Upper lobe of left lung (tissue), 6 donors: Measurements from ENCODE around the gene SLC6A4. TPM values are rescaled to one million over a fixed set of nuclear protein-coding genes. Genes with fewer than 3 reads are reported as not detected.

Experiments used
- ATAC-seq, 2 donors: fragments of 200-7000 bp; cut with Tn5 transposase; one replicate each; pipeline ENCODE4 v1.9.1; 2022; ENCODE audit warnings: mild to moderate bottlenecking in 2 of 2, moderate library complexity in 2 of 2; ENCODE audit not compliant: low FRiP score in 2 of 2
- DNase-seq, 2 donors: peaks; one replicate each; pipeline ENCODE4 v3.0.0-alpha.2; 2019 to 2020
- H3K27ac ChIP-seq, 4 donors: fragments of 200-600 bp; sonication (generic); one replicate each; pipeline ENCODE4 v1.5.1; 2016 to 2019
- H3K27me3 ChIP-seq, 4 donors: fragments of 200-600 bp; sonication (generic); one replicate each; pipeline ENCODE4 v1.5.1; 2017 to 2019
- H3K36me3 ChIP-seq, 4 donors: fragments of 200-600 bp; sonication (generic); one replicate each; pipeline ENCODE4 v1.5.1; 2016 to 2019
- H3K4me1 ChIP-seq, 4 donors: fragments of 200-600 bp; sonication (generic); one replicate each; pipeline ENCODE4 v1.5.1; 2018 to 2019
- H3K4me3 ChIP-seq, 4 donors: fragments of 200-600 bp; sonication (generic); one replicate each; pipeline ENCODE4 v1.5.1; 2017 to 2019; ENCODE audit warnings: mild to moderate bottlenecking in 2 of 4, moderate library complexity in 1 of 4
- H3K9me3 ChIP-seq, 4 donors: fragments of 200-600 bp; sonication (generic); one replicate each; pipeline ENCODE4 v1.5.1; 2018 to 2019
- EP300 ChIP-seq, 4 donors: sonication (generic); formaldehyde crosslinking; IDR thresholded peaks; one replicate each; pipeline ENCODE4 v1.5.1; 2017; ENCODE audit warnings: antibody characterized with exemption in 4 of 4, control low read depth in 2 of 4
- POLR2A ChIP-seq, 4 donors: fragments of 450-650 bp; IDR thresholded peaks; one replicate each; pipeline ENCODE4 v1.5.1; 2016 to 2017; ENCODE audit warnings: antibody characterized with exemption in 4 of 4, mild to moderate bottlenecking in 2 of 4
- POLR2AphosphoS5 ChIP-seq, 2 donors: sonication (generic); formaldehyde crosslinking; IDR thresholded peaks; one replicate each; pipeline ENCODE4 v1.5.1; 2017; ENCODE audit warnings: antibody characterized with exemption in 2 of 2
- WGBS, 2 donors: methylation state at CpG; one replicate each; pipeline ENCODE4 v1.1.5; 2017 to 2018; 5-methylcytosine and 5-hydroxymethylcytosine counted together
- total RNA-seq, 6 donors: library from RNA; depleted of rRNA in 4 of 6; stranded (reverse); fragments of >200 nt in 4 of 6; gene quantifications; one replicate each; pipeline versions ENCODE4 v1.1.0 to v1.2.1, GENCODE V29; 2016 to 2021
- TF ChIP-seq, protein P1 (sequence below), 6 experiments: fragments of 450-650 bp in 4 of 6; fragments of 200-600 bp in 2 of 6; sonication (generic) in 2 of 6; IDR thresholded peaks; one replicate each; pipeline ENCODE4 v1.5.1; 2016 to 2019; ENCODE audit warnings: antibody characterized with exemption in 6 of 6
- donor health status: DM: no; HTN: no; CAD: no; lungs with moderate emphysema.
- donor health status: DM: no; HTN: yes; CAD: no; lungs with severe emphysema.

The SLC6A4 gene
- total RNA-seq, 6 donors from 2014 or later = 14.7 to 289 (median 44.8) TPM

- peaks cover 0 to 6% (median 1%) of the 10 kb centered on the region in 4 donors for H3K4me1 ChIP-seq
- no peak for DNase-seq
- no peak for ATAC-seq
These were observed 14.0 kb upstream of the SLC6A4 start for GRCh38 chr17:30249460-30249859.

DNA sequence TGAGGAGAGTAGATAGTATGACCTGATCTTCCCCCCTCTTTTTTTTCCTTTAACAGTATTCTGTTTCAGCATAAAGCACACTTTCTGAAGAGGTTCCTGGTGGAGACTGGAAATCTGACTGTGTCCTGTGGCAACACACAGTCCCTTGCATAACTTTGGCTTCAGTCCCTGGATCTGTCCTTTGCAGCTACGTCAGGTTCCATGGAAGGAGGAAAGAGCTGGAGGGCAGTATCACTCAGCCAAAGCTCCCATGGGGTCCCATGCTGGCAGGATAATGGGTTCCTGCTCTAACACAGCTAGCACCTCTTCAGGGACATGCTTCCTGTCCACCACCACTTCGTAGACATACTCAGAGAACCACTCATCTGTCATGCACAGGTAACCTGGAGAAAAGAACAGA lies 13.3 kb upstream of the SLC6A4 start:
- Histone ChIP-seq H3K4me3 (no peak overlapping the region), H3K27ac (peak overlapping the region in 1 of 4 donors; percentile 35), H3K9me3 (no peaks in the 10 kb centered on the region), H3K4me1 (peaks cover 0 to 6% (median 1%) of the 10 kb centered on the region in 4 donors), H3K27me3 (no peaks in the 10 kb centered on the region), H3K36me3 (peaks cover 4 to 27% (median 17%) of the 10 kb centered on the region in 4 donors)
- DNase-seq = no peak
- 90 to 93% methylated on average over 2 of the region's 2 CpGs for WGBS, 2 donors
- TF ChIP-seq POLR2A (IDR thresholded peaks at IDR 0.05) (no peak), EP300 (IDR thresholded peaks at IDR 0.05) (no peak), POLR2AphosphoS5 (IDR thresholded peaks at IDR 0.05) (no peak)
- TF ChIP-seq, protein P1, sequence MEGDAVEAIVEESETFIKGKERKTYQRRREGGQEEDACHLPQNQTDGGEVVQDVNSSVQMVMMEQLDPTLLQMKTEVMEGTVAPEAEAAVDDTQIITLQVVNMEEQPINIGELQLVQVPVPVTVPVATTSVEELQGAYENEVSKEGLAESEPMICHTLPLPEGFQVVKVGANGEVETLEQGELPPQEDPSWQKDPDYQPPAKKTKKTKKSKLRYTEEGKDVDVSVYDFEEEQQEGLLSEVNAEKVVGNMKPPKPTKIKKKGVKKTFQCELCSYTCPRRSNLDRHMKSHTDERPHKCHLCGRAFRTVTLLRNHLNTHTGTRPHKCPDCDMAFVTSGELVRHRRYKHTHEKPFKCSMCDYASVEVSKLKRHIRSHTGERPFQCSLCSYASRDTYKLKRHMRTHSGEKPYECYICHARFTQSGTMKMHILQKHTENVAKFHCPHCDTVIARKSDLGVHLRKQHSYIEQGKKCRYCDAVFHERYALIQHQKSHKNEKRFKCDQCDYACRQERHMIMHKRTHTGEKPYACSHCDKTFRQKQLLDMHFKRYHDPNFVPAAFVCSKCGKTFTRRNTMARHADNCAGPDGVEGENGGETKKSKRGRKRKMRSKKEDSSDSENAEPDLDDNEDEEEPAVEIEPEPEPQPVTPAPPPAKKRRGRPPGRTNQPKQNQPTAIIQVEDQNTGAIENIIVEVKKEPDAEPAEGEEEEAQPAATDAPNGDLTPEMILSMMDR (IDR thresholded peaks at IDR 0.05) = no peak
- no peak for ATAC-seq

More at GRCh38 chr17:30249460-30249859, 14.0 kb upstream of the SLC6A4 start:
- Histone ChIP-seq H3K27ac (peak overlapping the region in 1 of 4 donors; percentile 8), H3K36me3 (peaks cover 4 to 27% (median 17%) of the 10 kb centered on the region in 4 donors), H3K27me3 (no peaks in the 10 kb centered on the region), H3K9me3 (no peaks in the 10 kb centered on the region), H3K4me3 (no peak overlapping the region)
- WGBS, 2 donors = 92 to 95% methylated on average over 5 of the region's 5 CpGs
- no peak for TF ChIP-seq POLR2AphosphoS5 (IDR thresholded peaks at IDR 0.05)
- TF ChIP-seq EP300 (IDR thresholded peaks at IDR 0.05) = no peak
- no peak for TF ChIP-seq POLR2A (IDR thresholded peaks at IDR 0.05)
- TF ChIP-seq, protein P1 (IDR thresholded peaks at IDR 0.05) = no peak

DNA sequence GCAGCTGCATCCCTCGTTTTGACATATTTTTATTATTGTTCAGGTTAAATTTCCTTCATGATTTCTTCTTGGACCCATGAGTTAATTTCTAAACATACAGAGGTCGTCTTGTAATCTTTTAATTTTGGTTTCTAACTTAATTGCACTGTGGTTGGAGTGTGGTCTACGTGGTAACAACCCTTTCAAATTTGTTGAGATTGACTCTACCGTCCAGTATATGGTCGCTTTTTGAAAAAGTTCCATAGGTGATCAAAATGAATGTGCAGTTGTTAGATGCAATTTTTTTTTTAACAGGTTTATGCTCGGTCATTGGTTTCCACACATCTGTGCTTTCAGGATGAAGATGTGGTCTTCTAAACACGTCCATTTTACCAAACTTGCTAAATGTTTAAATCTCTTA lies 11.0 kb upstream of the SLC6A4 start:
- Histone ChIP-seq H3K27me3 (no peaks in the 10 kb centered on the region), H3K4me1 (peaks cover 0 to 3% (median 1%) of the 10 kb centered on the region in 4 donors), H3K4me3 (no peak overlapping the region), H3K36me3 (peaks cover 4 to 27% (median 17%) of the 10 kb centered on the region in 4 donors), H3K27ac (no peak overlapping the region), H3K9me3 (no peaks in the 10 kb centered on the region)
- no peak for ATAC-seq
- TF ChIP-seq EP300 (IDR thresholded peaks at IDR 0.05) (no peak), POLR2AphosphoS5 (IDR thresholded peaks at IDR 0.05) (no peak), POLR2A (IDR thresholded peaks at IDR 0.05) (no peak)
- TF ChIP-seq, protein P1 (IDR thresholded peaks at IDR 0.05) = no peak
- 86% methylated on average over 7 of the region's 7 CpGs for WGBS, 2 donors
- no peak for DNase-seq

DNA sequence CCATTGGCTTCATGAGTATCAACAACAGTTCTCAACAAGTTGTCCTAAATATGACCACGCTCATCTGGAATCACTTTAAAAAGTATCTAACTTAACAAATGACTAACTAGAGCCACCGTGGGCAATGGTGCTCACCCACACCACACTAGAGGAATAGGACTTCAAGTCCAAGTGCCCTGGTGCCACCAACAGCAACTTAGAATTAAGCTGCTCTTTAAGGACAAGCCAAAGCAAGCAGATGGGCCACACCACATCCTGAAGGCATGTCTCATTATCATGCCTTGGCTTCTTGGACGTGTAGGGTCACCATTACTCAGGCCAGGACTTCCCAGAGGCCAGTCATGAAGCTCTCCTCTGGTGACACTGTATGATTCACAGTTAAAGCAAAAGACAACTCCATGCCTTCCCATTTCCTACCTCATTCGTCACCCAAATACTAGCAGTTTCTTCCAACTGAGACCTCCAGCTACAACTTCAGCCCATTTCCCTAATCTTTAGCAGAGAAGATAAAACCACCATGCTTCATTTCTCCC lies 9.4 kb upstream of the SLC6A4 start:
- no peak for ATAC-seq
- DNase-seq = no peak
- 76 to 86% methylated on average over 4 of the region's 4 CpGs for WGBS, 2 donors
- TF ChIP-seq POLR2AphosphoS5 (IDR thresholded peaks at IDR 0.05) (no peak), POLR2A (IDR thresholded peaks at IDR 0.05) (no peak), EP300 (IDR thresholded peaks at IDR 0.05) (no peak)
- TF ChIP-seq, protein P1 (IDR thresholded peaks at IDR 0.05) = no peak
- Histone ChIP-seq H3K4me1 (peaks cover 0 to 3% (median 1%) of the 10 kb centered on the region in 4 donors), H3K36me3 (peaks cover 4 to 23% (median 13%) of the 10 kb centered on the region in 4 donors), H3K27me3 (no peaks in the 10 kb centered on the region), H3K9me3 (no peaks in the 10 kb centered on the region), H3K4me3 (no peak overlapping the region), H3K27ac (peak overlapping the region in 1 of 4 donors; percentile 23)

DNA sequence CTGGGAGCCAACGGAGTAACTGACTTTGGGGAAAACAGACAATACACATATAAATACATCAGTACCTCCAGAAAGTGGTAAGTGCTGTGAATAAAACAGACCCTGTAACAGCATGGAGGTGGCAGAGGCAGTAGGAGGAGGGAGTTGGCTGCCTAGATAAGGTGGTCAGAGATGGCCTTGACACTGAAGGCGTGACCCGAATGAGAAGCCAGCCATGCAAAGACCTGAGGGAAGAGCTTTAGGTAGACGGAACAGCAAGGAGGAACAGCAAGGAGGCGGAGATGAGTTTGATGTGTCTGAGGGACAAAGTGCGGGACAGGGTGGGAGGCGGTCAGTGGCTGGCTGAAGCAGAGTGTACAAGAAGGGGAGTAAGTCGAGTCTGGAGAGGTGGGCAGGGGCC lies 8.1 kb upstream of the SLC6A4 start:
- WGBS, 2 donors = 83 to 94% methylated on average over 8 of the region's 8 CpGs
- H3K27me3 ChIP-seq = peaks cover 0 to 3% (median 1%) of the 10 kb centered on the region in 4 donors
- H3K9me3 ChIP-seq = no peaks in the 10 kb centered on the region
- TF ChIP-seq, protein P1 (IDR thresholded peaks at IDR 0.05) = no peak
- TF ChIP-seq EP300 (IDR thresholded peaks at IDR 0.05) (no peak), POLR2A (IDR thresholded peaks at IDR 0.05) (no peak), POLR2AphosphoS5 (IDR thresholded peaks at IDR 0.05) (no peak)
- H3K36me3 ChIP-seq = peaks cover 0 to 10% (median 4%) of the 10 kb centered on the region in 4 donors
- ATAC-seq (no peak), DNase-seq (no peak)
- H3K4me3 ChIP-seq = no peak overlapping the region
- peaks cover 2 to 12% (median 8%) of the 10 kb centered on the region in 4 donors for H3K4me1 ChIP-seq
- H3K27ac ChIP-seq = no peak overlapping the region
